Esophagus squamous epithelium (tissue), 5 donors: ENCODE measurements around the gene GFOD2. TPM values are rescaled to one million over a fixed set of nuclear protein-coding genes. Genes with fewer than 3 reads are reported as not detected.

Source experiments
- DNase-seq: peaks from one replicate; lab custom pipeline; 2025; lab: John Stamatoyannopoulos, UW
- H3K27ac ChIP-seq, 4 donors: fragments of 200-600 bp; sonication (generic); one replicate each; pipeline ENCODE4 v1.5.1; 2016 to 2019; ENCODE audit warnings: mild to moderate bottlenecking in 1 of 4
- H3K27me3 ChIP-seq, 4 donors: fragments of 200-600 bp; sonication (generic); 1 replicate in 3 of 4; 2 replicates in 1 of 4; pipeline versions ENCODE4 v1.5.1 to v1.6.0; 2017 to 2021; ENCODE audit warnings: antibody characterized with exemption in 1 of 4
- H3K36me3 ChIP-seq, 3 donors: fragments of 200-600 bp; sonication (generic); one replicate each; pipeline ENCODE4 v1.5.1; 2016 to 2019
- H3K4me1 ChIP-seq, 3 donors: fragments of 200-600 bp; sonication (generic); one replicate each; pipeline ENCODE4 v1.5.1; 2017 to 2019
- H3K4me3 ChIP-seq, 4 donors: fragments of 200-600 bp; sonication (generic); 1 replicate in 3 of 4; 2 replicates in 1 of 4; pipeline ENCODE4 v1.5.1; 2016 to 2019; ENCODE audit warnings: mild to moderate bottlenecking in 2 of 4, moderate library complexity in 1 of 4
- H3K9me3 ChIP-seq, 3 donors: fragments of 200-600 bp; sonication (generic); one replicate each; pipeline ENCODE4 v1.5.1; 2016 to 2019
- POLR2A ChIP-seq, 4 donors: fragments of 450-650 bp; IDR thresholded peaks; one replicate each; pipeline ENCODE4 v1.6.1; 2017; ENCODE audit warnings: antibody characterized with exemption in 4 of 4, mild to moderate bottlenecking in 4 of 4, moderate library complexity in 3 of 4
- WGBS, 2 donors: methylation state at CpG; one replicate each; pipeline ENCODE4 v1.1.5; 2018; 5-methylcytosine and 5-hydroxymethylcytosine counted together
- intact Hi-C: fragments of 100-400 bp; cut with DNase I; formaldehyde crosslinking; loops from one replicate; pipeline ENCODE4 v1.15.0; 2022
- total RNA-seq, 4 donors: library from RNA; depleted of rRNA; stranded (reverse); fragments of >200 nt; gene quantifications; one replicate each; pipeline ENCODE4 v1.1.0, GENCODE V29; 2016
- TF ChIP-seq, protein P1 (sequence below), 6 experiments: fragments of 450-650 bp in 4 of 6; fragments of 200-600 bp in 2 of 6; sonication (generic) in 2 of 6; IDR thresholded peaks; one replicate each; pipeline ENCODE4 v1.5.1; 2016 to 2019; ENCODE audit warnings: antibody characterized with exemption in 6 of 6, mild to moderate bottlenecking in 4 of 6, moderate library complexity in 4 of 6
- donor health status: DM: yes; HTN: yes; CAD: no.

The GFOD2 gene, protein sequence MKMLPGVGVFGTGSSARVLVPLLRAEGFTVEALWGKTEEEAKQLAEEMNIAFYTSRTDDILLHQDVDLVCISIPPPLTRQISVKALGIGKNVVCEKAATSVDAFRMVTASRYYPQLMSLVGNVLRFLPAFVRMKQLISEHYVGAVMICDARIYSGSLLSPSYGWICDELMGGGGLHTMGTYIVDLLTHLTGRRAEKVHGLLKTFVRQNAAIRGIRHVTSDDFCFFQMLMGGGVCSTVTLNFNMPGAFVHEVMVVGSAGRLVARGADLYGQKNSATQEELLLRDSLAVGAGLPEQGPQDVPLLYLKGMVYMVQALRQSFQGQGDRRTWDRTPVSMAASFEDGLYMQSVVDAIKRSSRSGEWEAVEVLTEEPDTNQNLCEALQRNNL
- total RNA-seq = 10 to 100 TPM; 26.1 to 63.3 (median 37.3) TPM

DNA sequence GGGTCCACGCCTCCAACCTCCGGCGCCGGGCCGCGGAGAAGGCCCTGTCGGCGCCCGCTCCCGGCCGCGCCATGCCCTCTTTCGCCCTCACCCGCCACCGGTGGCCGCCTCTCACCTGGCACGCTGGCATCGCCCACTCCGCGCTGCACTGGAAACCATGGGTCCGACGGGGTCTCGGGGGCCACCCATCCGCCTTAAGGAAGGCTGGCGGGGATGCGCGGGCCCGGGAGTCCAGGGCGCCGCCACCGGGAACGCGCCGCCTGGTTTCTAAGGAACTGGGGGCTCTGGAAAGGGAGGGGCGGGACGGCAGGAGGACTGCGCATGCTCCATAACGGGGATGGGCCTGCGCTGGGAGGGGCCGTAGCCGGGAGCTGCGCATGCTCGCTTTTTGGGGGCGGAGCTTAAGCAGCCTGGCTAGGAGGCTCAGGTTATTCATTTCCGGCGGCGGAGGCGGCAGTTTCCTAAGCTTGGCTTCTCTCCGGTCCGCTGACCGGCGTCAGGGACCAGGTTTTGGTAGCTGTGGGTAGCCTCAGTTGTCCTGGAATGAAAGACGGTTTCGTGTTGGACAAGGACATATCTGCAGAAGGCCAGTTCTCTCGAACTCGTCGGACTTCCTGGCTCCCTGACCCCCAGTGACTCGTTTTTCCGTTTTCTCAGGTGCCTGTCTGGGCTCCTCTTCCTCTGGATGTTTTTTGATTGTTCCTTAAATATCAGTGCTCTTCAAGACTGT, at the start of gene GFOD2:
Gene GFOD2 (minus strand): TSS at position 269 of the 730 bp plus-strand sequence. CDS start 33,601 bp downstream, outside the sequence.
- Histone ChIP-seq H3K9me3 (no peaks in the 10 kb centered on the region), H3K4me3 (peak within 1 kb of the TSS; percentile 70 to 96 (median 82)), H3K27ac (peak within 1 kb of the TSS; percentile 74 to 90 (median 88)), H3K36me3 (peaks cover 0 to 17% (median 0%) of the 10 kb centered on the region in 3 donors), H3K4me1 (peaks cover 8 to 47% (median 15%) of the 10 kb centered on the region in 3 donors), H3K27me3 (no peaks in the 10 kb centered on the region)
- peak; percentile 72 for DNase-seq
- TF ChIP-seq, protein P1, sequence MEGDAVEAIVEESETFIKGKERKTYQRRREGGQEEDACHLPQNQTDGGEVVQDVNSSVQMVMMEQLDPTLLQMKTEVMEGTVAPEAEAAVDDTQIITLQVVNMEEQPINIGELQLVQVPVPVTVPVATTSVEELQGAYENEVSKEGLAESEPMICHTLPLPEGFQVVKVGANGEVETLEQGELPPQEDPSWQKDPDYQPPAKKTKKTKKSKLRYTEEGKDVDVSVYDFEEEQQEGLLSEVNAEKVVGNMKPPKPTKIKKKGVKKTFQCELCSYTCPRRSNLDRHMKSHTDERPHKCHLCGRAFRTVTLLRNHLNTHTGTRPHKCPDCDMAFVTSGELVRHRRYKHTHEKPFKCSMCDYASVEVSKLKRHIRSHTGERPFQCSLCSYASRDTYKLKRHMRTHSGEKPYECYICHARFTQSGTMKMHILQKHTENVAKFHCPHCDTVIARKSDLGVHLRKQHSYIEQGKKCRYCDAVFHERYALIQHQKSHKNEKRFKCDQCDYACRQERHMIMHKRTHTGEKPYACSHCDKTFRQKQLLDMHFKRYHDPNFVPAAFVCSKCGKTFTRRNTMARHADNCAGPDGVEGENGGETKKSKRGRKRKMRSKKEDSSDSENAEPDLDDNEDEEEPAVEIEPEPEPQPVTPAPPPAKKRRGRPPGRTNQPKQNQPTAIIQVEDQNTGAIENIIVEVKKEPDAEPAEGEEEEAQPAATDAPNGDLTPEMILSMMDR (IDR thresholded peaks at IDR 0.05) = peak in 2 of 6 experiments; percentile 12 to 30
- peak in 2 of 4 donors; percentile 72 to 86 for TF ChIP-seq POLR2A (IDR thresholded peaks at IDR 0.05)
- intact Hi-C loops = no loop called here
- 0% methylated on average over 14 to 29 of the region's 59 CpGs for WGBS, 2 donors

DNA sequence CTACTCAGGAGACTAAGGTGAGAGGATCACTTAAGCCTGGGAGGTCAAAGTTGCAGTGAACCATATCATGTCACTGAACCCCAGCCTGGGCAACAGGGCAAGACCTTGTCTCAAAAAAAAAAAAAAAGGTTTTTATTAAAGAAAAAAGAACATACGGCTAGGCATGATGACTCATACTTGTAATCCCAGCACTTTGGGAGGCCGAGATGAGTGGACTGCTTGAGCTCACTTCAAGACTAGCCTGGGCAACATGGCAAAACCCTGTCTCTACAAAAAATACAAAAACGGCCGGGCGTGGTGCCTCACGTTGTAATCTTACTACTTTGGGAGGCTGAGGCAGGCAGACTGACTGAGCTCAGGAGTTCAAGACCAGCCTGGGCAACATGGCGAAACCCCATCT, 48.8 kb upstream of the GFOD2 start:
- WGBS, 2 donors = 33 to 41% methylated on average over 7 of the region's 7 CpGs
- Histone ChIP-seq H3K9me3 (no peaks in the 10 kb centered on the region), H3K4me1 (peaks cover 0 to 23% (median 10%) of the 10 kb centered on the region in 3 donors), H3K4me3 (no peak overlapping the region), H3K36me3 (peaks cover 0 to 59% (median 7%) of the 10 kb centered on the region in 3 donors), H3K27me3 (no peaks in the 10 kb centered on the region), H3K27ac (peak overlapping the region in 1 of 4 donors; percentile 18)
- TF ChIP-seq, protein P1 (IDR thresholded peaks at IDR 0.05) = no peak
- no peak for TF ChIP-seq POLR2A (IDR thresholded peaks at IDR 0.05)
- intact Hi-C loops = no loop called here
- DNase-seq = no peak

DNA sequence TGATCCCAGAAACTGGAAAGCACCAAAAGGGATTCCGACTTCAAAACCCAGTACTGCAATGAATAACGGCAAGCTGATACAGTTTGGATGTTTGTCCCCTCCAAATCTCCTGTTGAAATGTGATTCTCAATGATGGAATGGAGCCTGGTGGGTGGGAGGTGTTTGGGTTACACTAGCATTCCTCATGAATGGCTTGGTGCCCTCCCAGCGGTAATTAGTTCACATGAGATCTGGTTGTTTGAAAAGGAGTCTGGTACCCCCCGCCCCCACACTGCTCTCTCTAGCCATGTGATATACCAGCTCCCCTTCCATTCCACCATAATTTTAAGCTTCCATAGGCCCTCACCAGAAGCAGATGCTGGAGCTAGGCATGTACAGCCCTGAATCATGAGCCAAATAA, 47.2 kb upstream of the GFOD2 start:
- H3K27me3 ChIP-seq = no peaks in the 10 kb centered on the region
- DNase-seq = no peak
- H3K9me3 ChIP-seq = no peaks in the 10 kb centered on the region
- peaks cover 0 to 12% (median 0%) of the 10 kb centered on the region in 3 donors for H3K4me1 ChIP-seq
- no peak overlapping the region for H3K27ac ChIP-seq
- peaks cover 0 to 64% (median 7%) of the 10 kb centered on the region in 3 donors for H3K36me3 ChIP-seq
- H3K4me3 ChIP-seq = no peak overlapping the region
- no peak for TF ChIP-seq POLR2A (IDR thresholded peaks at IDR 0.05)
- TF ChIP-seq, protein P1 (IDR thresholded peaks at IDR 0.05) = no peak
- intact Hi-C loops = no loop called here
- 87 to 98% methylated on average over 4 of the region's 4 CpGs for WGBS, 2 donors

DNA sequence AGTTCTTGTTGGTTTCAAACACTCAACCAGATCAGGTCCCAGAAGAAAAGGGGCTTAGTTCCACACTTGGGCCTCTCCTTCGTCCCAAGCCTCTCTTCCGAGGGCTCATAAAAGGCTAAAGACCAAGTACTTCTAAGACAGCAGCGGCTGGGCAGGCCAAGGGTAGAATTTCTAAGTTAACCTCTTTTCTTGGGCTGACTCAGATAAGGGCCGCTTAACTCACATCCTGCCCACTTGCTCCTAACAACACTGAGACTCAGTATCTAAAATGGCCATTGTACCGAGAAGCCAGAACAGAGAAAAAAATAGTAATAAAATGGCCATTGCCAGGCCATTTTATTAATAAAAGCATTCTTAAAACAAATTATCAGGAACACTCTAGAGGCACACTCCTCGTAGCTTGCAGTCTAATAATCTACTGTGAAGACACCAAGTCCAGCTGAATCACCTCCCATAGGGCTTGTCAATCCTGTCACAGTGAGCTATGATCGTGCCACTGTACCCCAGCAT, 45.1 kb upstream of the GFOD2 start:
- Histone ChIP-seq H3K9me3 (no peaks in the 10 kb centered on the region), H3K4me3 (no peak overlapping the region), H3K4me1 (peaks cover 0 to 26% (median 5%) of the 10 kb centered on the region in 3 donors), H3K27ac (no peak overlapping the region), H3K27me3 (no peaks in the 10 kb centered on the region), H3K36me3 (peaks cover 6 to 55% (median 7%) of the 10 kb centered on the region in 3 donors)
- 87 to 94% methylated on average over 7 of the region's 7 CpGs for WGBS, 2 donors
- TF ChIP-seq, protein P1 (IDR thresholded peaks at IDR 0.05) = no peak
- no peak for TF ChIP-seq POLR2A (IDR thresholded peaks at IDR 0.05)
- no peak for DNase-seq
- intact Hi-C loops = no loop called here
